SU-DHL-6 (cell line): ENCODE measurements around the gene DMC1.

ENCODE experiments used
- CTCF ChIP-seq: fragments of 200-600 bp; sonication (generic); IDR thresholded peaks from one replicate; pipeline ENCODE4 v1.5.1; 2017; ENCODE audit warnings: antibody characterized with exemption, mild to moderate bottlenecking, low read length, moderate library complexity; ENCODE audit not compliant: insufficient read depth, poor library complexity, severe bottlenecking
- EZH2phosphoT487 ChIP-seq: fragments of 200-600 bp; sonication (generic), shearing (Covaris generic); conservative IDR thresholded peaks from 2 replicates; pipeline ENCODE4 v1.6.1; 2018; ENCODE audit warnings: mild to moderate bottlenecking, antibody characterized with exemption, low read length, moderate library complexity, mixed read lengths

GRCh38 chr22:38494939-38495338 is 75.0 kb downstream of the DMC1 start:
- TF ChIP-seq CTCF (no peak), EZH2phosphoT487 (no peak)
